HEK293T (cell line): ENCODE results near the gene PLB1.

Experiments used
- ELF4 ChIP-seq: fragments of 450-650 bp; IDR thresholded peaks from 2 replicates; pipeline ENCODE4 v1.6.1; 2017; ENCODE audit warnings: antibody characterized with exemption
- FOXK2 ChIP-seq: fragments of 450-650 bp; IDR thresholded peaks from 2 replicates; pipeline ENCODE4 v1.6.1; 2016; ENCODE audit warnings: mild to moderate bottlenecking
- HDGF ChIP-seq: fragments of 450-650 bp; IDR thresholded peaks from 2 replicates; pipeline ENCODE4 v1.6.1; 2017; ENCODE audit warnings: antibody characterized with exemption, borderline replicate concordance
- SP1 ChIP-seq: fragments of 450-650 bp; IDR thresholded peaks from 2 replicates; pipeline ENCODE4 v1.6.1; 2017
- SUZ12 ChIP-seq: fragments of 450-650 bp; IDR thresholded peaks from 2 replicates; pipeline ENCODE4 v1.6.1; 2016; ENCODE audit warnings: mild to moderate bottlenecking
- TARDBP ChIP-seq: fragments of 450-650 bp; IDR thresholded peaks from 2 replicates; pipeline ENCODE4 v1.6.1; 2016

GRCh38 chr2:28533044-28533680, 37.3 kb downstream of the PLB1 start:
- no peak for TF ChIP-seq HDGF
- no peak for TF ChIP-seq SUZ12
- TF ChIP-seq SP1: no peak
- TF ChIP-seq FOXK2: no peak
- TF ChIP-seq ELF4: no peak
- TF ChIP-seq TARDBP: no peak
